Aorta (tissue), 5 donors: ENCODE results near the gene TMEM35B. TPM values are rescaled to one million over a fixed set of nuclear protein-coding genes. Genes with fewer than 3 reads are reported as not detected.
"Not testable (repeated sequence)": the region's sequence is repeated elsewhere in the genome, so short reads cannot be mapped to it uniquely, and the experiment has no call there.

Experiments
- ATAC-seq: fragments of 200-7000 bp; cut with Tn5 transposase; one replicate; pipeline ENCODE4 v1.9.1; 2022; ENCODE audit warnings: moderate library complexity; ENCODE audit not compliant: low FRiP score
- DNase-seq, 2 donors: peaks; one replicate each; pipeline ENCODE4 v3.0.0-alpha.2; 2020
- H3K27ac ChIP-seq, 2 donors: one replicate each; pipeline ENCODE4 v1.5.1; 2013; ENCODE audit warnings: low read length in 2 of 2, mild to moderate bottlenecking in 2 of 2, moderate library complexity in 2 of 2, control low read depth in 1 of 2, inconsistent platforms in 1 of 2, low read depth in 1 of 2
- H3K27me3 ChIP-seq, 2 donors: one replicate each; pipeline ENCODE4 v1.6.1; 2013; ENCODE audit warnings: control low read depth in 1 of 2, low read length in 1 of 2, mild to moderate bottlenecking in 1 of 2, moderate library complexity in 1 of 2; ENCODE audit not compliant: insufficient read depth in 2 of 2, control insufficient read depth in 1 of 2
- H3K36me3 ChIP-seq, 2 donors: one replicate each; pipeline ENCODE4 v1.6.1; 2013; ENCODE audit warnings: control low read depth in 1 of 2, low read length in 1 of 2, mild to moderate bottlenecking in 1 of 2; ENCODE audit not compliant: insufficient read depth in 2 of 2, control insufficient read depth in 1 of 2
- H3K4me1 ChIP-seq, 2 donors: one replicate each; pipeline ENCODE4 v1.6.1; 2013; ENCODE audit warnings: low read length in 2 of 2, control low read depth in 1 of 2, mild to moderate bottlenecking in 1 of 2, moderate library complexity in 1 of 2; ENCODE audit not compliant: insufficient read depth in 2 of 2, control insufficient read depth in 1 of 2
- H3K4me3 ChIP-seq, 2 donors: one replicate each; pipeline ENCODE4 v1.5.1; 2013; ENCODE audit warnings: low read length in 2 of 2, control low read depth in 1 of 2, mild to moderate bottlenecking in 1 of 2
- H3K9me3 ChIP-seq: one replicate; pipeline ENCODE4 v1.6.1; 2013; ENCODE audit warnings: mild to moderate bottlenecking, low read length; ENCODE audit not compliant: control insufficient read depth
- WGBS, 2 donors: extraction: QIAGEN DNeasy Blood & Tissue Kit; methylation state at CpG; one replicate each; pipeline ENCODE4 v1.1.7; 2013; 5-methylcytosine and 5-hydroxymethylcytosine counted together
- intact Hi-C, 2 donors: fragments of 100-400 bp; cut with DNase I; formaldehyde crosslinking; loops; one replicate each; pipeline versions ENCODE4 v1.14.2 to v1.15.0; 2022
- polyA plus RNA-seq, 2 donors: library from polyadenylated mRNA; stranded (reverse); fragments of 200-250 nt; gene quantifications; one replicate each; pipeline ENCODE4 v1.2.3, GENCODE V29; 2013
- total RNA-seq, 2 donors: library from RNA; stranded (reverse); fragmentation: NEBNext Ultra II Directional; extraction: Animal tissue kit (Norgen Biotek cat#: 25700); gene quantifications; one replicate each; pipeline ENCODE4 v1.2.1, GENCODE V29; 2021
- donor health status: healthy with polysubstance abuse.
- donor health status: Bipolar disorder and iron deficiency.
- donor health status: DM: no; HTN: no; CAD: no.
- donor health status: DM: no; HTN: no; CAD: no.
- donor health status: DM: yes; HTN: yes; CAD: no.

The TMEM35B gene
- total and polyA plus RNA-seq, 4 donors = 25.7 to 53.1 (median 36.2) TPM

- Histone ChIP-seq H3K27me3 (no peaks in the 10 kb centered on the region), H3K27ac (no peak overlapping the region), H3K9me3 (peaks cover 4% of the 10 kb centered on the region), H3K4me1 (no peaks in the 10 kb centered on the region), H3K4me3 (no peak overlapping the region), H3K36me3 (no peaks in the 10 kb centered on the region)
- no peak for ATAC-seq
- 91 to 93% methylated on average over 6 of the region's 6 CpGs for WGBS, 2 donors
- intact Hi-C loops = no loop called here
- no peak for DNase-seq
Measured at GRCh38 chr1:34946211-34946610, 38.9 kb downstream of the TMEM35B start.

GRCh38 chr1:34941798-34942197 is 43.3 kb downstream of the TMEM35B start:
- WGBS, 2 donors = 85 to 92% methylated on average over 2 of the region's 2 CpGs
- ATAC-seq = not testable (repeated sequence)

More at GRCh38 chr1:34941798-34942197, 43.3 kb downstream of the TMEM35B start:
- intact Hi-C loops, DNase-seq, H3K27ac ChIP-seq, H3K9me3 ChIP-seq, H3K4me3 ChIP-seq, H3K4me1 ChIP-seq, H3K27me3 ChIP-seq, H3K36me3 ChIP-seq: not testable (repeated sequence)

Other genes with a start within 250 kb of the TMEM35B start
- not detected for gene GJB5, start 230.3 kb downstream of the TMEM35B start, total RNA-seq
- not detected for gene GJB5, start 230.3 kb downstream of the TMEM35B start, polyA plus RNA-seq
- gene GJB4, start 225.6 kb downstream of the TMEM35B start, total RNA-seq = not detected
- not detected for gene GJB4, start 225.6 kb downstream of the TMEM35B start, polyA plus RNA-seq
- gene GJB3, start 204.1 kb downstream of the TMEM35B start, total RNA-seq = under 1 TPM; 0.21 to 0.42 TPM
- gene GJB3, start 204.1 kb downstream of the TMEM35B start, polyA plus RNA-seq = 1 to 10 TPM in 1 of 2 donors, not detected in 1; 1.0 TPM
- gene GJA4, start 192.3 kb downstream of the TMEM35B start, total RNA-seq = 10 to 100 TPM; 45.4 to 49.2 TPM
- 10 to 100 TPM; 21.0 to 72.2 TPM for gene GJA4, start 192.3 kb downstream of the TMEM35B start, polyA plus RNA-seq
- 10 to 100 TPM; 38.1 to 58.8 TPM for gene SMIM12, start 125.6 kb downstream of the TMEM35B start, total RNA-seq
- gene SMIM12, start 125.6 kb downstream of the TMEM35B start, polyA plus RNA-seq = 10 to 100 TPM; 38.6 to 46.3 TPM
- under 1 TPM; 0.19 to 0.36 TPM for gene DLGAP3, start 55.7 kb downstream of the TMEM35B start, total RNA-seq
- gene DLGAP3, start 55.7 kb downstream of the TMEM35B start, polyA plus RNA-seq = under 1 TPM in 1 of 2 donors, not detected in 1; 0.10 TPM
- 10 to 100 TPM; 24.4 to 24.7 TPM for gene ZMYM6, start 46.6 kb upstream of the TMEM35B start, total RNA-seq
- 10 to 100 TPM; 10.5 to 14.9 TPM for gene ZMYM6, start 46.6 kb upstream of the TMEM35B start, polyA plus RNA-seq
- 10 to 100 TPM; 14.9 to 16.4 TPM for gene ZMYM1, start 94.0 kb upstream of the TMEM35B start, total RNA-seq
- gene ZMYM1, start 94.0 kb upstream of the TMEM35B start, polyA plus RNA-seq = 1 to 10 TPM; 4.5 to 5.8 TPM
- gene SFPQ, start 207.8 kb upstream of the TMEM35B start, total RNA-seq = 100 to 1,000 TPM; 206 to 231 TPM
- 100 to 1,000 TPM in 1 of 2 donors, 10 to 100 TPM in 1; 34.7 to 161 TPM for gene SFPQ, start 207.8 kb upstream of the TMEM35B start, polyA plus RNA-seq